Occipital lobe (tissue), 3 donors: Measurements from ENCODE around the gene CCDC138. TPM values are rescaled to one million over a fixed set of nuclear protein-coding genes. Genes with fewer than 3 reads are reported as not detected.

Source experiments
- DNase-seq: peaks from one replicate; lab custom pipeline; 2025; lab: John Stamatoyannopoulos, UW
- small RNA-seq: library from RNA; depleted of rRNA; stranded (forward); fragments of <200 nt; gene quantifications from one replicate; pipeline ENCODE3, GENCODE V24; 2014
- total RNA-seq: library from RNA; depleted of rRNA; stranded (reverse); fragments of >200 nt; gene quantifications from one replicate; pipeline ENCODE4 v1.2.3, GENCODE V29; 2014

Gene CCDC138
- total RNA-seq, 1 donor from 2014 or later = 48.4 TPM

GRCh38 chr2:108918156-108918874, 131.7 kb downstream of the CCDC138 start:
- no peak for DNase-seq

GRCh38 chr2:108918941-108919341, 132.4 kb downstream of the CCDC138 start:
- DNase-seq = no peak

DNA sequence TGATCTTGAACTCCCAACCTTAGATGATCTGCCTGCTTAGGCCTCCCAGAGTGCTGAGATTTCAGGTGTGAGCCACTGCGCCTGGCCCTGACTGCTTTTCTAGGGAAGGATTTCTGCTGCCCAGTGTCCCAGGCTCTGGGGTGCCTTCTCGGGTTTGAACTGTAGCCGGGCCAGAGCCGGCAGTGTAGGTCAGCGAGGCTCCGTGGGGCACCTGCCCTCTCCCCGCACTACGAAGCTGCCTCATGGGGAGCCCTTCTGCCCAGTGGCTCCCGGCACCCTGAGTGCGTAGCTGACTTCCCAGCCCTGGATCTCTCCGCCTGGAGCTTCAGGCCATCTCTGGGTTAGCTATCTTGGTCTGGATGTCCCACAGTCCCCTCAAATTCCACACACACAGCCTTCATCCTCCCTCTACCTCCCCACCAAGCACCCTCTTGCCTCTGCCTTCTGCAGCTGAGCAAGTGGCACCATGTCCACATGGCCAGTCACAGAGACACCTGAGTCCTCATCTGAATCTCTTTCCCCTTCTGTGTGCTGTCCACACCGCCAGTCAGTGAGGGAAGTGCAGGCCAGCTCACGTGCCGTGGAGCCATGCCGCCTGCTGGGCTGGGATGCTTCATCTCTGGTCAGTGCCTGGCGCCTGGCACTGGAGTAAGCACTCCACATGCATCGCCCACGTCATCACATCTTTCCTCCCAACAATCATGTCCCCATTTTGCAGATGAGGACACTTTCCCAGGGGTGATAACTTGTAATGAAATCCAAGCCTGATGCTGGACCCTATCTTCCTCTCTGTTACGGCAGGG, 133.2 kb downstream of the CCDC138 start:
- DNase-seq = no peak

DNA sequence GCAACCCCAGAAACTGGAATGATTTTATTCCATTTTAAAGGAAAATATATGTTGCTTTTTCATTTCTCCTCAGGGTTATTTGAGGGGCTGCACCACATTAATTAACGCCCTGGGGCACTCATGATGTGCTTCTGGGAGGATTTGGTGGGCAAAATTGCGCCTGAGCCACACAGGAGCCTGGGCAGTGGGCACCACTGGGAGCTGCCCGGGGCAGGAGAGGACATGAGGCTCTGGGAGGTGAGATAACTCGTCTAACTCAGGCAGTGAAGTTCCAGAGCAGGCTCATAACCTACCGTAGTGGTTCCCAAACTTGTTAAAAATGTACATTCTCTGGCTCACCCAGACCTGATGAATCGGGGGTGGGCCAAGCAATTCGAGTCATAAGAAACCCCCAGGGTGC, 134.1 kb downstream of the CCDC138 start:
- no peak for DNase-seq

DNA sequence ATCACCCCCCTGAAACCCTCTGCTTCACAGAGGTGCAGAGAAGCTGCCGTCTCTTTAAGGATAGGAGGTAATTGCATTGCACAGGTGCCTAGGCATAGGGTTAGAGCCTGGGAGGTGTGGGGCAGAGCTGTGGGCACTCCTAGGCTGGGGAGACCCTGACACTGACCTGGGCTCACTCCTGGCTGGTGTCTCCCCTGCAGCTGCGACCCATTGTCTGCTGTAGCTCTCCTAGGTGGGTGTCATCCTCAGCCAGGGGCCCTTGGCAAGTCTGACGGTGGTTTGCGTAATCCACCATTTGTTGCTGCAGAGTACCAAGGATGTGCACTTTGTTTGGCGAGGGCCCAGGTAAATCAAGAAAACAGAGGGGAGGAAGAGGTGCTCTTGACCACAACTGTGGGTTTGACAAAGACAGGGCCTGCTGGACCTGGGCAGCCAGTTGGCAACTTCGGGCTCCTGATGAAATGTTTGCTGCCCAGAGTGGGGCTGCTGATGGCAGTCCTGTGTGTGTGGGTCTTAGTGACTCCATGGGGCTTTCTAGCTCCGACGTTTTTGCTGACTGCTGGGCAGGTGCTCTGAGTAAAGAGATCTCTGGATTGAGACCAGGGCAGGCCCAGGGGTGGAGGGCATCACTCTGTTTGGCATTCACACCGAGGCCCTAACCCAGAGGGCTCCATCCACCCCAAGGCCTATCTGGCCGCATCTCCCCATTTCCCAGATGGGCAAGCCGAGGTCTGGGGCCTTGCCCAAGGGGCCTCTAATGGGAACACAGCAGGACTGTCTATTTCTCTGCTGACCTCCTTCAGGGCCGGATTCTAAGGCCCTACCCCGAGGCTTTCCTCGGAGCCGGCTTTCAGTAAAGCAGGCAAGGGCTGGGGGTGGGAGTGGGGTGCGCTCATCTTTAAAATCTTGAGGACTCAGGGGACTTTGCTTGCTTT, 134.8 kb downstream of the CCDC138 start:
- DNase-seq = no peak

GRCh38 chr2:108922141-108922915, 135.8 kb downstream of the CCDC138 start:
- DNase-seq = peak; percentile 29

DNA sequence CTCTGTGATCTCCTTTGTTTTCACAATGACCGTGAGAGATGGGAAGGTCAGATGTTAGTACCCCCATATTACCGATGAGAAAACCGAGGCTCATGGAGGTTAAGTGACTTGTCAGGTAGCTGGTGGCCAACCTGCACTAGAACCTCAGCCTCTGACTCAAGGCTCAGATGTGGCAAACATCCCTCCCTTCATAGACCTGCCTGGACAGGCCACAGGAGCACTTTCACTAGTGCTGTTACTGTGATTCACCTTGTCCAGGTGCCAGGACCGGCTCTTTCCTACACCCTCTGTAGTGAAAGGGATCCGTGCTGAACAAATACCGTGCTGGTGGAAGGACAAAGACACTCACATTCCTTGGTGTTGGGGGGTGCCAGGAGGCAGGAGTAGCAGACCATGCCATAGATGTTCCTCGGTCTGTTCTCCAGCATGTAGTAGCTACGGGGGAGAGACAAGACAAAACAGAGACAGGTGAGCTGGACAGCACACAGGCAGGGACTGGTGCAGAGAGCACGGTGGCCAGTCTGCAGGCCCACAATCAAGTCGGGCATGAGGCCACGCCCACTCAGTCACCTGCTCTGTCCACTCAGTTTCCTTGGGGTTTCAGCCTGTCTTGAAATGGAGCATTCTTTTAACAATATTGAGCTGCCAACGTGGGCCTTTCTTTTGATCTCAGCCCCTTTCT, 136.6 kb downstream of the CCDC138 start:
- no peak for DNase-seq

- no peak for DNase-seq
Measured at GRCh38 chr2:108923736-108924579, 137.4 kb downstream of the CCDC138 start.

DNA sequence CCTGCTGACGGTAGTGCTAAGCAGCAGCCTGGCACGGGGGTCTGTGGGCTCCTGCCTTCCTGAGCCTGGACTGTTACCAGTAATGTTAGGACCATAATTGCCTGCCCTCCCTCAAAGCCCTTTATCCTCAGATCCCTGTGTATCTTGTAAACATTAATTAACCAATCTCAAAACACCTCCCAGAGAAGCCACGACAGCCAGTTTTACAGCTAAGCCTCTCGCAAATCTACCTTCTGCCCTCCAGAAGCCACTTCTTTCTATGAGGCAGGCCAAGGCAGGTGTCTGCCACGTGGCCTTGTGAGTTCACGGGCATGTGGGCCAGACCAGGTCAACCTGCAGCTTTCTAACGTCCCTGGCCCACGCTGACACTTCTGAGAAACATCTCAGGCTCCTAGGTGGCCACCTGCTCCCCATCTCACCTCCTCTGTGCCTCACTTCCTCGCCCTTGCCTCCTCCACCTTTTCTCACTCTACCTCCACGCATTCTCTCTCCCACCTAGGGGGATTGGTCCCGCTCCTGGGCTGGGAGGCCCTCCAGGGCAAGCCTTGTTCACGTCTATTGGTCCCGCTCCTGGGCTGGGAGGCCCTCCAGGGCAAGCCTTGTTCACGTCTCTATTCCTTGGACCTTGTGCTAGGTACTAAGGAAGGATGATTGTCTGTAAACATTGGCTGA, 138.1 kb downstream of the CCDC138 start:
- no peak for DNase-seq

GRCh38 chr2:108925286-108925685, 138.7 kb downstream of the CCDC138 start:
- DNase-seq = no peak

DNA sequence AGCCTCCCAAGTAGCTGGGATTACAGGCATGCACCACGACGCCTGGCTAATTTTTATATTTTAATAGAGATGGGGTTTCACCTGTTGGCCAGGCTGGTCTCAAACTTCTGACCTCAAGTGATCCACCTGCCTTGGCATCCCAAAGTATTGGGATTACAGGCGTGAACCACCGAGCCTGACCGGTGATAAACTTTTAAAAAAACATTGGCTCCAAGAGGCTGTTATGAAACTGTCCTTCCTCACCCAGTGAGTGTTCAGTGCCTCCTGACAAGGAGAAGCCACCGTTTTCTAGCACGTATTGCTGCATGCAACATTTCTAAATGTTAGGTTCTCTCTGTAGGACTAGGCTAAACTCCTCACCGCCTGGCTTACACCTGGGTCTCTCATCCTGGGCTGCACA, 139.2 kb downstream of the CCDC138 start:
- DNase-seq = no peak

Small RNA genes lying within 50 kb of the gene (small RNA-seq; reads per million reads assigned to genes)
- not detected for gene AC073415.1

Other genes starting within 250 kb of the CCDC138 start
- gene RANBP2, start 67.3 kb upstream of the CCDC138 start, total RNA-seq = 99.8 TPM
- gene EDAR, start 202.4 kb downstream of the CCDC138 start, total RNA-seq = not detected